Prostate gland (tissue), 2 donors: ENCODE data around the gene WWP2. TPM values are rescaled to one million over a fixed set of nuclear protein-coding genes. Genes with fewer than 3 reads are reported as not detected.

Experiments
- DNase-seq: peaks from one replicate; pipeline ENCODE4 v3.0.0-alpha.2; 2019; ENCODE audit warnings: low spot score
- H3K27ac ChIP-seq, 2 donors: fragments of 200-600 bp; sonication (generic); 2 replicates each; pipeline ENCODE4 v1.5.1; 2017 to 2019
- H3K27me3 ChIP-seq: fragments of 200-600 bp; sonication (generic); replicated peaks from 2 replicates; pipeline ENCODE4 v1.5.1; 2019; ENCODE audit not compliant: insufficient read depth
- H3K36me3 ChIP-seq, 2 donors: fragments of 200-600 bp; sonication (generic); 1 replicate in 1 of 2; 2 replicates in 1 of 2; pipeline versions ENCODE4 v1.5.1 to v1.8.1; 2017 to 2019
- H3K4me1 ChIP-seq: fragments of 200-600 bp; sonication (generic); replicated peaks from 2 replicates; pipeline ENCODE4 v1.5.1; 2019
- H3K4me3 ChIP-seq, 2 donors: fragments of 200-600 bp; sonication (generic); 2 replicates each; pipeline ENCODE4 v1.5.1; 2017 to 2019
- H3K9me3 ChIP-seq: fragments of 200-600 bp; sonication (generic); 2 replicates; pipeline ENCODE4 v1.5.1; 2017
- CTCF ChIP-seq, 4 experiments: fragments of 200-600 bp in 2 of 4; fragments of 450-650 bp in 2 of 4; sonication (generic) in 2 of 4; IDR thresholded peaks; 1 replicate in 3 of 4; 2 replicates in 1 of 4; pipeline ENCODE4 v1.5.1; 2016 to 2019; ENCODE audit warnings: antibody characterized with exemption in 4 of 4, mild to moderate bottlenecking in 2 of 4, moderate library complexity in 2 of 4
- POLR2A ChIP-seq: fragments of 450-650 bp; IDR thresholded peaks from one replicate; pipeline ENCODE4 v1.6.1; 2016; ENCODE audit warnings: antibody characterized with exemption, mild to moderate bottlenecking
- POLR2AphosphoS5 ChIP-seq: sonication (generic); formaldehyde crosslinking; IDR thresholded peaks from one replicate; pipeline ENCODE4 v1.6.1; 2017; ENCODE audit warnings: antibody characterized with exemption
- WGBS: methylation state at CpG from one replicate; pipeline ENCODE4 v1.1.5; 2018; 5-methylcytosine and 5-hydroxymethylcytosine counted together
- intact Hi-C: fragments of 100-400 bp; cut with DNase I; formaldehyde crosslinking; loops from one replicate; pipeline ENCODE4 v1.14.2; 2022
- total RNA-seq, 2 donors: library from RNA; depleted of rRNA; stranded (reverse); fragments of >200 nt; gene quantifications; one replicate each; pipeline ENCODE4 v1.1.0, GENCODE V29; 2016

The WWP2 gene
- total RNA-seq, 2 donors from 2014 or later, result 30.9 to 66.3 TPM

- WGBS, result 84% methylated on average over 6 of the region's 6 CpGs
- H3K27me3 ChIP-seq, result no peaks in the 10 kb centered on the region
- intact Hi-C loops, result no loop called here
- no peak overlapping the region for H3K27ac ChIP-seq
- no peaks in the 10 kb centered on the region for H3K36me3 ChIP-seq
- H3K4me1 ChIP-seq, result peaks cover under 1% of the 10 kb centered on the region
- no peak for DNase-seq
- H3K4me3 ChIP-seq, result no peak overlapping the region
- TF ChIP-seq POLR2A (no peak), CTCF (IDR thresholded peaks at IDR 0.05) (no peak), POLR2AphosphoS5 (no peak)
- no peaks in the 10 kb centered on the region for H3K9me3 ChIP-seq
Measured at GRCh38 chr16:69732101-69732500, 30.0 kb upstream of the WWP2 start.

- no peak for TF ChIP-seq POLR2A
- TF ChIP-seq CTCF (IDR thresholded peaks at IDR 0.05), result no peak
- no peak for TF ChIP-seq POLR2AphosphoS5
- Histone ChIP-seq H3K4me3 (no peak overlapping the region), H3K36me3 (peaks cover 7 to 11% of the 10 kb centered on the region in 2 donors), H3K27ac (no peak overlapping the region), H3K4me1 (no peaks in the 10 kb centered on the region), H3K9me3 (no peaks in the 10 kb centered on the region), H3K27me3 (no peaks in the 10 kb centered on the region)
- 60% methylated on average over 8 of the region's 8 CpGs for WGBS
- intact Hi-C loops, result no loop called here
- DNase-seq, result no peak
Measured at GRCh38 chr16:69741519-69741918, 20.6 kb upstream of the WWP2 start.

GRCh38 chr16:69741951-69742904 is 19.9 kb upstream of the WWP2 start:
- no peaks in the 10 kb centered on the region for H3K9me3 ChIP-seq
- H3K4me1 ChIP-seq, result no peaks in the 10 kb centered on the region
- 78% methylated on average over 41 of the region's 41 CpGs for WGBS
- peak; percentile 78 for DNase-seq
- no peak overlapping the region for H3K4me3 ChIP-seq
- TF ChIP-seq POLR2AphosphoS5 (no peak), CTCF (IDR thresholded peaks at IDR 0.05) (no peak), POLR2A (no peak)
- peaks cover 7 to 11% of the 10 kb centered on the region in 2 donors for H3K36me3 ChIP-seq
- no peaks in the 10 kb centered on the region for H3K27me3 ChIP-seq
- intact Hi-C loops, result no loop called here
- no peak overlapping the region for H3K27ac ChIP-seq

GRCh38 chr16:69744363-69745231 is 17.5 kb upstream of the WWP2 start:
- Histone ChIP-seq H3K27ac (no peak overlapping the region), H3K27me3 (no peaks in the 10 kb centered on the region), H3K9me3 (no peaks in the 10 kb centered on the region), H3K4me1 (no peaks in the 10 kb centered on the region), H3K36me3 (peaks cover 10 to 11% of the 10 kb centered on the region in 2 donors), H3K4me3 (no peak overlapping the region)
- DNase-seq, result no peak
- WGBS, result 90% methylated on average over 35 of the region's 35 CpGs
- no peak for TF ChIP-seq POLR2A
- TF ChIP-seq CTCF (IDR thresholded peaks at IDR 0.05), result no peak
- no peak for TF ChIP-seq POLR2AphosphoS5
- intact Hi-C loops, result no loop called here
